OCI-LY7 (cell line): ENCODE data around the gene CYBRD1. TPM values are rescaled to one million over a fixed set of nuclear protein-coding genes. Genes with fewer than 3 reads are reported as not detected.

Experiments used
- BruUV-seq: library from RNA; stranded (reverse); fragments of 400-500 nt; replicated peaks from 2 replicates; lab custom pipeline; 2021; lab: Mats Ljungman, UMichigan
- CTCF ChIA-PET: fragments of 300-600 bp; sonication (Branson Sonifier 250); formaldehyde crosslinking; loops from one replicate; lab custom pipeline; 2022; ENCODE audit warnings: antibody characterized with exemption; ENCODE audit not compliant: unreplicated experiment; lab: Charles Lee
- POLR2A ChIA-PET: fragments of 300-600 bp; sonication (Branson Sonifier 250); formaldehyde crosslinking; loops from one replicate; lab custom pipeline; 2022; ENCODE audit warnings: antibody characterized with exemption; lab: Charles Lee
- DNase-seq: peaks from one replicate; pipeline ENCODE4 v3.0.0-alpha.2; 2015; ENCODE audit warnings: low spot score
- H2AFZ ChIP-seq: fragments of 200-600 bp; sonication (generic), shearing (Covaris generic); 2 replicates; pipeline ENCODE4 v1.6.1; 2014; ENCODE audit warnings: mild to moderate bottlenecking, antibody characterized with exemption, low read length, moderate library complexity
- H3K27ac ChIP-seq: fragments of 200-600 bp; sonication (generic); 2 replicates; pipeline ENCODE4 v1.5.1; 2014; ENCODE audit warnings: mixed run types, low read depth, mild to moderate bottlenecking, moderate library complexity, low read length, inconsistent platforms; ENCODE audit not compliant: poor library complexity, severe bottlenecking
- H3K36me3 ChIP-seq: fragments of 200-600 bp; sonication (generic); 2 replicates; pipeline ENCODE4 v1.6.1; 2014; ENCODE audit warnings: mild to moderate bottlenecking, antibody characterized with exemption, low read length, moderate library complexity, mixed read lengths; ENCODE audit not compliant: insufficient read depth
- H3K4me1 ChIP-seq: fragments of 200-600 bp; sonication (generic); 2 replicates; pipeline ENCODE4 v1.5.1; 2014; ENCODE audit warnings: mild to moderate bottlenecking, low read length; ENCODE audit not compliant: insufficient read depth, poor library complexity, severe bottlenecking
- H3K4me2 ChIP-seq: fragments of 200-600 bp; sonication (generic); 2 replicates; pipeline ENCODE4 v1.6.1; 2014; ENCODE audit warnings: mild to moderate bottlenecking, low read length
- H3K4me3 ChIP-seq: fragments of 200-600 bp; sonication (generic); 2 replicates; pipeline ENCODE4 v1.5.1; 2014; ENCODE audit warnings: mild to moderate bottlenecking, low read depth, low read length; ENCODE audit not compliant: poor library complexity, severe bottlenecking
- H3K79me2 ChIP-seq: fragments of 200-600 bp; sonication (generic); 2 replicates; pipeline ENCODE4 v1.6.1; 2016; ENCODE audit warnings: low read depth, mild to moderate bottlenecking, low read length, moderate library complexity, mixed read lengths; ENCODE audit not compliant: insufficient read depth
- H3K9me2 ChIP-seq: fragments of 200-600 bp; sonication (generic); 2 replicates; pipeline ENCODE4 v1.6.1; 2016; ENCODE audit warnings: mild to moderate bottlenecking, low read length, mixed read lengths; ENCODE audit not compliant: insufficient read depth
- H3K9me3 ChIP-seq: fragments of 200-600 bp; sonication (generic); 2 replicates; pipeline ENCODE4 v1.6.1; 2014; ENCODE audit warnings: mild to moderate bottlenecking, mixed run types, low read length, mixed read lengths
- H4K20me1 ChIP-seq: fragments of 200-600 bp; sonication (generic); 2 replicates; pipeline ENCODE4 v1.6.1; 2014; ENCODE audit warnings: mild to moderate bottlenecking, antibody characterized with exemption, low read length, moderate library complexity, mixed read lengths; ENCODE audit not compliant: insufficient read depth
- EZH2phosphoT487 ChIP-seq: fragments of 200-600 bp; sonication (generic); IDR thresholded peaks from 2 replicates; pipeline ENCODE4 v1.6.1; 2018; ENCODE audit warnings: low read depth, borderline replicate concordance, mild to moderate bottlenecking, mixed run types, antibody characterized with exemption, low read length, moderate library complexity, mixed read lengths
- intact Hi-C: fragments of 100-400 bp; cut with micrococcal nuclease; formaldehyde crosslinking; loops from one replicate; pipeline ENCODE4 v1.10.0; 2022; ENCODE audit not compliant: unreplicated experiment
- total RNA-seq, 2 experiments: library from RNA; depleted of rRNA in 1 of 2; stranded (reverse); fragments of >200 nt in 1 of 2; shearing (Covaris generic) in 1 of 2; gene quantifications; 2 replicates each; pipeline ENCODE4 v1.2.3, GENCODE V29; 2014 to 2022
- TF ChIP-seq, protein P1 (sequence below): fragments of 200-600 bp; sonication (generic); conservative IDR thresholded peaks from 2 replicates; pipeline ENCODE4 v1.5.1; 2014; ENCODE audit warnings: mild to moderate bottlenecking, antibody characterized with exemption, low read length, moderate library complexity, mixed read lengths

The CYBRD1 gene
- total RNA-seq, 2 experiments from 2014 or later = not detected

- intact Hi-C loops = no loop called here
- Histone ChIP-seq H4K20me1 (no peaks in the 10 kb centered on the region), H3K4me1 (no peaks in the 10 kb centered on the region), H3K9me3 (no peaks in the 10 kb centered on the region), H3K27ac (no peak overlapping the region), H3K9me2 (no peaks in the 10 kb centered on the region), H3K4me3 (no peak overlapping the region), H3K4me2 (no peak overlapping the region), H3K36me3 (no peaks in the 10 kb centered on the region), H2AFZ (no peak overlapping the region), H3K79me2 (no peaks in the 10 kb centered on the region)
- DNase-seq = no peak
- TF ChIP-seq, protein P1, sequence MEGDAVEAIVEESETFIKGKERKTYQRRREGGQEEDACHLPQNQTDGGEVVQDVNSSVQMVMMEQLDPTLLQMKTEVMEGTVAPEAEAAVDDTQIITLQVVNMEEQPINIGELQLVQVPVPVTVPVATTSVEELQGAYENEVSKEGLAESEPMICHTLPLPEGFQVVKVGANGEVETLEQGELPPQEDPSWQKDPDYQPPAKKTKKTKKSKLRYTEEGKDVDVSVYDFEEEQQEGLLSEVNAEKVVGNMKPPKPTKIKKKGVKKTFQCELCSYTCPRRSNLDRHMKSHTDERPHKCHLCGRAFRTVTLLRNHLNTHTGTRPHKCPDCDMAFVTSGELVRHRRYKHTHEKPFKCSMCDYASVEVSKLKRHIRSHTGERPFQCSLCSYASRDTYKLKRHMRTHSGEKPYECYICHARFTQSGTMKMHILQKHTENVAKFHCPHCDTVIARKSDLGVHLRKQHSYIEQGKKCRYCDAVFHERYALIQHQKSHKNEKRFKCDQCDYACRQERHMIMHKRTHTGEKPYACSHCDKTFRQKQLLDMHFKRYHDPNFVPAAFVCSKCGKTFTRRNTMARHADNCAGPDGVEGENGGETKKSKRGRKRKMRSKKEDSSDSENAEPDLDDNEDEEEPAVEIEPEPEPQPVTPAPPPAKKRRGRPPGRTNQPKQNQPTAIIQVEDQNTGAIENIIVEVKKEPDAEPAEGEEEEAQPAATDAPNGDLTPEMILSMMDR = no peak
- TF ChIP-seq EZH2phosphoT487 = no peak
- no TSS peak for BruUV-seq
- POLR2A ChIA-PET = interaction anchor here (0.6 kb wide), 1 partner anchor 294 kb away, joined by 3 read pairs; no protein-coding TSS in a partner anchor
- CTCF ChIA-PET = no interaction called here
Observed at GRCh38 chr2:171566753-171567152, 44.5 kb downstream of the CYBRD1 start.

GRCh38 chr2:171568089-171568488 lies 45.8 kb downstream of the CYBRD1 start:
- Histone ChIP-seq H3K4me2 (no peak overlapping the region), H2AFZ (no peak overlapping the region), H3K9me2 (no peaks in the 10 kb centered on the region), H3K4me1 (no peaks in the 10 kb centered on the region), H3K79me2 (no peaks in the 10 kb centered on the region), H3K4me3 (no peak overlapping the region), H3K36me3 (no peaks in the 10 kb centered on the region), H3K9me3 (no peaks in the 10 kb centered on the region), H4K20me1 (no peaks in the 10 kb centered on the region), H3K27ac (no peak overlapping the region)
- intact Hi-C loops = no loop called here
- no TSS peak for BruUV-seq
- ChIA-PET POLR2A (no interaction called here), CTCF (no interaction called here)
- TF ChIP-seq EZH2phosphoT487 = no peak
- TF ChIP-seq, protein P1 = peak; percentile 50
- peak; percentile 4 for DNase-seq

GRCh38 chr2:171571721-171572120 lies 49.4 kb downstream of the CYBRD1 start:
- Histone ChIP-seq H3K36me3 (no peaks in the 10 kb centered on the region), H3K9me2 (no peaks in the 10 kb centered on the region), H3K9me3 (no peaks in the 10 kb centered on the region), H2AFZ (no peak overlapping the region), H3K4me3 (no peak overlapping the region), H3K79me2 (no peaks in the 10 kb centered on the region), H3K27ac (no peak overlapping the region), H3K4me2 (no peak overlapping the region), H3K4me1 (no peaks in the 10 kb centered on the region), H4K20me1 (no peaks in the 10 kb centered on the region)
- intact Hi-C loops = loop anchor here (10.0 kb wide), 3 partner anchors 193 to 893 kb away; no protein-coding TSS in a partner anchor
- no peak for DNase-seq
- ChIA-PET POLR2A (interaction anchor here (0.7 to 0.8 kb wide), 2 partner anchors 9 to 15 kb away, joined by 3 read pairs; no protein-coding TSS in a partner anchor), CTCF (no interaction called here)
- BruUV-seq = no TSS peak
- TF ChIP-seq EZH2phosphoT487 = no peak
- TF ChIP-seq, protein P1 = no peak
